GM23338 (cell line): ENCODE results near the gene POPDC2. TPM values are rescaled to one million over a fixed set of nuclear protein-coding genes. Genes with fewer than 3 reads are reported as not detected.
A peak's percentile ranks its signal among the peaks of the same experiment; 100 is the strongest.

ENCODE experiments used
- ATAC-seq: fragments of 200-7000 bp; cut with Tn5 transposase; 3 replicates; pipeline ENCODE4 v1.9.1; 2020
- DNase-seq: peaks from one replicate; pipeline ENCODE4 v3.0.0-alpha.2; 2015; ENCODE audit warnings: low spot score
- H2AFZ ChIP-seq: fragments of 200-600 bp; sonication (generic); 2 replicates; pipeline ENCODE4 v1.8.0; 2016; ENCODE audit warnings: antibody characterized with exemption, mild to moderate bottlenecking, moderate library complexity
- H3F3A ChIP-seq: fragments of 200-600 bp; sonication (generic); replicated peaks from 2 replicates; pipeline ENCODE4 v1.8.0; 2017; ENCODE audit warnings: antibody characterized with exemption, mixed run types, low read depth
- H3K27ac ChIP-seq: fragments of 200-600 bp; sonication (generic); 2 replicates; pipeline ENCODE4 v1.6.1; 2016; ENCODE audit warnings: low read depth
- H3K27me3 ChIP-seq: fragments of 200-600 bp; sonication (generic); 2 replicates; pipeline ENCODE4 v1.8.0; 2016; ENCODE audit warnings: mild to moderate bottlenecking, mixed run types, moderate library complexity; ENCODE audit not compliant: insufficient read depth
- H3K36me3 ChIP-seq: fragments of 200-600 bp; sonication (generic); 2 replicates; pipeline ENCODE4 v1.8.0; 2016; ENCODE audit warnings: mild to moderate bottlenecking; ENCODE audit not compliant: insufficient read depth
- H3K4me1 ChIP-seq: fragments of 200-600 bp; sonication (generic); 2 replicates; pipeline ENCODE4 v1.8.0; 2016; ENCODE audit warnings: mild to moderate bottlenecking, moderate library complexity; ENCODE audit not compliant: insufficient read depth
- H3K4me2 ChIP-seq: fragments of 200-600 bp; sonication (generic); 2 replicates; pipeline ENCODE4 v1.7.1; 2017; ENCODE audit warnings: mixed run types
- H3K4me3 ChIP-seq: fragments of 200-600 bp; sonication (generic); 2 replicates; pipeline ENCODE4 v1.6.1; 2016; ENCODE audit warnings: mixed run types
- H3K79me2 ChIP-seq: fragments of 200-600 bp; sonication (generic); replicated peaks from 2 replicates; pipeline ENCODE4 v1.8.0; 2017; ENCODE audit warnings: mild to moderate bottlenecking; ENCODE audit not compliant: insufficient read depth
- H3K9me2 ChIP-seq: fragments of 200-600 bp; sonication (generic); 2 replicates; pipeline ENCODE4 v1.8.0; 2017; ENCODE audit not compliant: insufficient read depth
- H4K20me1 ChIP-seq: fragments of 200-600 bp; sonication (generic); replicated peaks from 2 replicates; pipeline ENCODE4 v1.8.0; 2017; ENCODE audit warnings: mild to moderate bottlenecking; ENCODE audit not compliant: insufficient read depth
- H3K27ac Mint-ChIP-seq: 2 replicates; pipeline ENCODE4 v1.8.0; 2020; ENCODE audit warnings: inconsistent platforms, mild to moderate bottlenecking, moderate library complexity, mixed read lengths
- H3K27me3 Mint-ChIP-seq: 3 replicates; pipeline ENCODE4 v1.8.0; 2022; ENCODE audit warnings: low read depth, mild to moderate bottlenecking, moderate library complexity, mixed read lengths, inconsistent platforms; ENCODE audit not compliant: insufficient read depth, poor library complexity
- H3K36me3 Mint-ChIP-seq: 3 replicates; pipeline ENCODE4 v1.8.0; 2021; ENCODE audit warnings: low read depth, mild to moderate bottlenecking, inconsistent platforms, moderate library complexity, mixed read lengths
- H3K4me1 Mint-ChIP-seq: 3 replicates; pipeline ENCODE4 v1.8.0; 2020; ENCODE audit warnings: mild to moderate bottlenecking, inconsistent platforms, mixed read lengths
- H3K4me3 Mint-ChIP-seq: 3 replicates; pipeline ENCODE4 v1.8.0; 2021; ENCODE audit warnings: moderate library complexity, mild to moderate bottlenecking, inconsistent platforms, mixed read lengths
- H3K9me3 Mint-ChIP-seq: 3 replicates; pipeline ENCODE4 v1.8.0; 2020; ENCODE audit warnings: moderate library complexity, mild to moderate bottlenecking, inconsistent platforms, mixed read lengths
- CREB1 ChIP-seq: fragments of 250-450 bp; sonication (Bioruptor Pico); IDR thresholded peaks from 2 replicates; pipeline ENCODE4 v1.5.0; 2020; ENCODE audit warnings: low read depth, mild to moderate bottlenecking, moderate library complexity
- EZH2phosphoT487 ChIP-seq: fragments of 200-600 bp; sonication (generic); IDR thresholded peaks from one replicate; pipeline ENCODE4 v1.8.1; 2018; ENCODE audit warnings: antibody characterized with exemption; ENCODE audit not compliant: unreplicated experiment
- JUNB ChIP-seq: IDR thresholded peaks from one replicate; pipeline ENCODE4 v1.6.1; 2016; ENCODE audit warnings: antibody characterized with exemption; ENCODE audit not compliant: unreplicated experiment
- NANOG ChIP-seq: IDR thresholded peaks from 2 replicates; pipeline ENCODE4 v1.6.1; 2016; ENCODE audit warnings: antibody characterized with exemption, borderline replicate concordance
- REST ChIP-seq: IDR thresholded peaks from one replicate; pipeline ENCODE4 v1.6.1; 2018; ENCODE audit warnings: antibody characterized with exemption; ENCODE audit not compliant: unreplicated experiment
- STAT1 ChIP-seq: IDR thresholded peaks from one replicate; pipeline ENCODE4 v1.6.1; 2016; ENCODE audit warnings: antibody characterized with exemption; ENCODE audit not compliant: unreplicated experiment
- ZNF114 ChIP-seq: fragments of 250-450 bp; sonication (Bioruptor Pico); IDR thresholded peaks from 2 replicates; pipeline ENCODE4 v1.5.0; 2020; ENCODE audit warnings: mild to moderate bottlenecking, moderate library complexity
- ZNF331 ChIP-seq: fragments of 250-450 bp; sonication (Bioruptor Pico); IDR thresholded peaks from 2 replicates; pipeline ENCODE4 v1.5.0; 2020; ENCODE audit warnings: low read depth, mild to moderate bottlenecking, moderate library complexity
- ZNF462 ChIP-seq: fragments of 250-450 bp; sonication (Bioruptor Pico); IDR thresholded peaks from 2 replicates; pipeline ENCODE4 v1.5.0; 2020; ENCODE audit warnings: mild to moderate bottlenecking, moderate library complexity
- polyA plus RNA-seq: library from polyadenylated mRNA; unstranded; fragments of >200 nt; fragmentation: Nextera tagmentation; extraction: Ambion mirVana; gene quantifications from 2 replicates; pipeline ENCODE4 v1.2.1, GENCODE V29; 2016
- total RNA-seq: library from RNA; depleted of rRNA; stranded (reverse); fragments of >200 nt; shearing (Covaris generic); gene quantifications from 2 replicates; pipeline ENCODE4 v1.2.3, GENCODE V29; 2014
- TF ChIP-seq, protein P1 (sequence below): IDR thresholded peaks from 2 replicates; pipeline ENCODE4 v1.6.1; 2016; ENCODE audit warnings: antibody characterized with exemption
- TF ChIP-seq, protein P2 (sequence below), 2 experiments: fragments of 200-600 bp in 1 of 2; sonication (generic) in 1 of 2; conservative IDR thresholded peaks; 2 replicates each; pipeline versions ENCODE4 v1.5.1 to v1.6.1; 2016 to 2017; ENCODE audit warnings: antibody characterized with exemption in 2 of 2, low read depth in 2 of 2, mild to moderate bottlenecking in 2 of 2, moderate library complexity in 1 of 2

POPDC2 gene
- total and polyA plus RNA-seq, 2 experiments from 2014 or later = 0.36 TPM; not detected in 1

DNA sequence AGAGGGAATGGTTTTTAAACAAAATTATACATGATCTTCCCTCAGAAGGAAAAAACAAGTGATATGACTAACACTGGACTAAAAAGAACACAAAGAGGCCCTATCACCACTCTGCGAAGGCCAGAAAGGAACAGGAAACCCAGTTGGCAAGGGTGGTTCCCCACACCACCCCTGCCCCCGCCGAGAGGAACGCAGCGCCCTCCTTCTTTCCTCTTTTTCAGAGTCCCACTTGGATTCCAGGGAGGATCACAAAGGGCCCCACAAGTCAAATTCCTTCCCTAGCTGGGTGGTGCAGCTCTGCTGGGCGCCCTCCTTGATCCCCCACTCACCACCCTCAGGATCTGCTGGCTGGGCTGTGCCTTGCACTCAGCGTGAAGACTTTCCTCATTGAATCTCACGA, 32.9 kb downstream of the POPDC2 start (continued):
- TF ChIP-seq REST = no peak
- no peak for TF ChIP-seq STAT1
- TF ChIP-seq, protein P1, sequence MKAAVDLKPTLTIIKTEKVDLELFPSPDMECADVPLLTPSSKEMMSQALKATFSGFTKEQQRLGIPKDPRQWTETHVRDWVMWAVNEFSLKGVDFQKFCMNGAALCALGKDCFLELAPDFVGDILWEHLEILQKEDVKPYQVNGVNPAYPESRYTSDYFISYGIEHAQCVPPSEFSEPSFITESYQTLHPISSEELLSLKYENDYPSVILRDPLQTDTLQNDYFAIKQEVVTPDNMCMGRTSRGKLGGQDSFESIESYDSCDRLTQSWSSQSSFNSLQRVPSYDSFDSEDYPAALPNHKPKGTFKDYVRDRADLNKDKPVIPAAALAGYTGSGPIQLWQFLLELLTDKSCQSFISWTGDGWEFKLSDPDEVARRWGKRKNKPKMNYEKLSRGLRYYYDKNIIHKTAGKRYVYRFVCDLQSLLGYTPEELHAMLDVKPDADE = no peak
- TF ChIP-seq, protein P2, sequence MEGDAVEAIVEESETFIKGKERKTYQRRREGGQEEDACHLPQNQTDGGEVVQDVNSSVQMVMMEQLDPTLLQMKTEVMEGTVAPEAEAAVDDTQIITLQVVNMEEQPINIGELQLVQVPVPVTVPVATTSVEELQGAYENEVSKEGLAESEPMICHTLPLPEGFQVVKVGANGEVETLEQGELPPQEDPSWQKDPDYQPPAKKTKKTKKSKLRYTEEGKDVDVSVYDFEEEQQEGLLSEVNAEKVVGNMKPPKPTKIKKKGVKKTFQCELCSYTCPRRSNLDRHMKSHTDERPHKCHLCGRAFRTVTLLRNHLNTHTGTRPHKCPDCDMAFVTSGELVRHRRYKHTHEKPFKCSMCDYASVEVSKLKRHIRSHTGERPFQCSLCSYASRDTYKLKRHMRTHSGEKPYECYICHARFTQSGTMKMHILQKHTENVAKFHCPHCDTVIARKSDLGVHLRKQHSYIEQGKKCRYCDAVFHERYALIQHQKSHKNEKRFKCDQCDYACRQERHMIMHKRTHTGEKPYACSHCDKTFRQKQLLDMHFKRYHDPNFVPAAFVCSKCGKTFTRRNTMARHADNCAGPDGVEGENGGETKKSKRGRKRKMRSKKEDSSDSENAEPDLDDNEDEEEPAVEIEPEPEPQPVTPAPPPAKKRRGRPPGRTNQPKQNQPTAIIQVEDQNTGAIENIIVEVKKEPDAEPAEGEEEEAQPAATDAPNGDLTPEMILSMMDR (conservative IDR thresholded peaks at IDR 0.05; ENCODE audit: low read depth in 2 of 2) = no peak
- TF ChIP-seq EZH2phosphoT487 = no peak
- no peak for TF ChIP-seq JUNB
- no peak for TF ChIP-seq CREB1 (CRISPR knock-in tag)
- TF ChIP-seq ZNF331 (CRISPR knock-in tag) = no peak
- no peak for TF ChIP-seq NANOG
- no peak for TF ChIP-seq ZNF114 (CRISPR knock-in tag)

DNA sequence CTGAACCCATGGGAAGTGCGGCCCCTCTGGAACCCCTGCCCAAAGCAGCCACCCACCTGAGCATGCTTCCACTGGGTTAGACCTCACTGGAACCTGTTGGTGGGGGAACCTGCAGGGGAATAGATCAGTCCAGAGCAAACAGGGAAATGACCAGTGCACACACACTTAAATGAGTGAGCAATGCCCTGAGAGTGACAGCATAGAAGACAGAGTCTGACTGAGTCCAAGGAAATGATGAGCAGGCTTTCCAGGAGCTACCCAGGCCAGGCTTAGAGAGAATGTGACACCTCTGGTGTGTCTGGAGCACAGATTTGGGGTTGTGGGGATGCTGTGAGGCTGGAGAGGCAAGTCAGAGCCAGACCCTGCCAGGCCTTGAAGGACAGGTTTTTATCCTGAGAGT, 34.2 kb downstream of the POPDC2 start:
- Histone ChIP-seq H4K20me1 (no peaks in the 10 kb centered on the region), H2AFZ (peak overlapping the region; percentile 32; the same call in 1 of the 2 replicates), H3K4me1 (no peaks in the 10 kb centered on the region), H3K4me2 (no peak overlapping the region), H3K27ac (no peak overlapping the region), H3K9me2 (no peaks in the 10 kb centered on the region), H3F3A (no peaks in the 10 kb centered on the region), H3K36me3 (no peaks in the 10 kb centered on the region), H3K79me2 (no peaks in the 10 kb centered on the region), H3K27me3 (no peaks in the 10 kb centered on the region), H3K4me3 (no peak overlapping the region)
- no peak overlapping the region for H3K27ac Mint-ChIP-seq
- no peaks in the 10 kb centered on the region for H3K9me3 Mint-ChIP-seq
- H3K27me3 Mint-ChIP-seq = peaks cover 4% of the 10 kb centered on the region
- ATAC-seq (no peak), DNase-seq (no peak)
- H3K4me1 Mint-ChIP-seq = peaks cover 21% of the 10 kb centered on the region
- no peak overlapping the region for H3K4me3 Mint-ChIP-seq
- H3K36me3 Mint-ChIP-seq = no peaks in the 10 kb centered on the region
- TF ChIP-seq CREB1 (CRISPR knock-in tag) = no peak
- no peak for TF ChIP-seq ZNF462
- no peak for TF ChIP-seq EZH2phosphoT487
- TF ChIP-seq, protein P2 (conservative IDR thresholded peaks at IDR 0.05; ENCODE audit: low read depth in 2 of 2) = no peak
